Activated naive CD8-positive, alpha-beta T cell treated with anti-CD3 and anti-CD28 coated beads, Interleukin-2, amount 50 U/mL, for 24 hours (primary cell): ENCODE measurements around the gene UBASH3A.
"Not testable (repeated sequence)": the region's sequence is repeated elsewhere in the genome, so short reads cannot be mapped to it uniquely, and the experiment has no call there.

Experiments used
- ATAC-seq: fragments of 150-1000 bp; cut with Tn5 transposase; one replicate; pipeline ENCODE4 v1.10.0; 2021
- DNase-seq: peaks from one replicate; pipeline ENCODE4 v3.0.0; 2021
- H3K27ac Mint-ChIP-seq: one replicate; pipeline ENCODE4 v1.8.0; 2021; ENCODE audit warnings: mild to moderate bottlenecking, mixed read lengths
- H3K27me3 Mint-ChIP-seq: one replicate; pipeline ENCODE4 v1.8.0; 2021; ENCODE audit warnings: mixed read lengths
- H3K36me3 Mint-ChIP-seq: one replicate; pipeline ENCODE4 v1.8.0; 2021; ENCODE audit warnings: low read depth, mixed read lengths
- H3K4me1 Mint-ChIP-seq: one replicate; pipeline ENCODE4 v1.8.0; 2021; ENCODE audit warnings: mixed read lengths
- H3K4me3 Mint-ChIP-seq: one replicate; pipeline ENCODE4 v1.8.0; 2021; ENCODE audit warnings: mild to moderate bottlenecking, moderate library complexity, mixed read lengths
- H3K9me3 Mint-ChIP-seq: one replicate; pipeline ENCODE4 v1.8.0; 2021; ENCODE audit warnings: mixed read lengths

UBASH3A gene

DNA sequence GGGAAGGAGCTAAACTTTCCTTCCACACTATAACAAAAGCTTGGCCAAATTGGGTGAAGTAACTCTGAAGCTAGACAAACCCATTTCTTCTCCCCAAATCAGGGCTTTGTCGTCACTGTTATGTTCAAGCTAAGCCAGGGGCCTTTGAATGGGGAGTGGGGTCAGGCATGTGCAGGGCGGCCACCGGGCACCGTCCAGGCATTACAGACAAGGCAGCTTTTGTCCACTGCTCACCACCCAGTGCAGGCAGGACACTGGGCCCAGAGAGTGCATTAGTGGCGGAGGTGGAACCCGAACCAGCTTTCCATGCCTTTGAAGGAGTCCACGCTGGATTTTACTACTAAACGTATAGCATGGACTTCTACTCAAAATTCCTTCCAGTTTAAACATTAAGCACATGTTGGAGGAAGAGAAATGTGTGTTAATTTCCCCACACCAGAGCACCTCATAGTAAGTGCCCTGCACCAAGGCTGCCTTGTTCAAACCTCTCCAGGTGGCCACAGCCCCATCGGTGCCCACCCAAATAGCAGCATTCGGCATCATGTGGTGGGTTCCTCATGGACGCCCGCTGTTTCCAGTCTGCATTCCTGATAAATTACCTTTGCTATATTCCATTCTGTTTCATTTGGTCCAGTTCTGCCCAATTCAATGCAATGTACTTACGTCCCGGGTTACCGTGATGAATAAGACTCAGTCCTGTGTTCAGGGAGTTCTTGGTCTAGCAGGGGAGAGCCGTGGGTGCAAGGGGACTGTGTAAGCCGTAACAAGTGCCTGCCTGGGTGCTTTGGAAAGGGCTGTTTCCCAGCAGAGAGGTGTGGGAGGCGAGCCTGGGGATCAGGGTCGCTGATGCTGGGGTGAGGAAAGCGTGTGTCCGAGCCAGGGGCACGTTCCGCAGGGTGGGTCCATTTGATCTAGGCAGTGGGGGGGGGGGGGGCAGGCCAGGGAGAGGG lies 1.6 kb downstream of the UBASH3A start:
- ATAC-seq (peak; percentile 44), DNase-seq (no peak)
- Mint-ChIP-seq H3K27me3 (no peaks in the 10 kb centered on the region), H3K4me3 (peak overlapping the region; percentile 98), H3K27ac (peak overlapping the region; percentile 97), H3K9me3 (peaks cover 10% of the 10 kb centered on the region), H3K4me1 (peaks cover 68% of the 10 kb centered on the region), H3K36me3 (peaks cover 63% of the 10 kb centered on the region)

DNA sequence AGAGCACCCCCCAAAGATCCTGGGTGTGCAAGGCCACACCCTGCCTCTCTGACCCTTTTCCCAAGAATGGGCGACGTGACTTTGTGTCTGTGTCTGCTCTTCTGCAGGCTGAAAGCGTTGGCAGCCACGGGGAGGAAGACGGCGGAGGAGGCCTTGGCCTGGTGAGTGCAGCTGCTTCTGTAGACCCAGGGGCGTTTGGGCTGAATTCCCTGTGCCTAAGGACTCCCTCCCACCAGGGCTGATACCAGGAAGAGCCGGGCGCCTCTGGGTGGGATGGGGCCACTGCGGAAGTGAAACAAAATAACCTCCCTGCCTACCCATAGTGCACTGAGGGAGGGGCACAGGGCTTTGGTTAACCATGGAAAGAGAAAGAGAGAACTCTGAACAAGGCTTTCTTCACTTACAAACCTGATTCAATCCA lies 2.5 kb downstream of the UBASH3A start:
- H3K9me3 Mint-ChIP-seq: peaks cover 10% of the 10 kb centered on the region
- peaks cover 60% of the 10 kb centered on the region for H3K4me1 Mint-ChIP-seq
- H3K27ac Mint-ChIP-seq: peak overlapping the region; percentile 97
- no peaks in the 10 kb centered on the region for H3K27me3 Mint-ChIP-seq
- DNase-seq: peak; percentile 72
- peak; percentile 70 for ATAC-seq
- H3K4me3 Mint-ChIP-seq: peak overlapping the region; percentile 98
- peaks cover 60% of the 10 kb centered on the region for H3K36me3 Mint-ChIP-seq

GRCh38 chr21:42406866-42407265 lies 3.2 kb downstream of the UBASH3A start:
- peaks cover 54% of the 10 kb centered on the region for H3K4me1 Mint-ChIP-seq
- peak overlapping the region; percentile 97 for H3K27ac Mint-ChIP-seq
- peaks cover 56% of the 10 kb centered on the region for H3K36me3 Mint-ChIP-seq
- peaks cover 4% of the 10 kb centered on the region for H3K9me3 Mint-ChIP-seq
- no peak for DNase-seq
- H3K4me3 Mint-ChIP-seq: peak overlapping the region; percentile 98
- no peaks in the 10 kb centered on the region for H3K27me3 Mint-ChIP-seq
- no peak for ATAC-seq

DNA sequence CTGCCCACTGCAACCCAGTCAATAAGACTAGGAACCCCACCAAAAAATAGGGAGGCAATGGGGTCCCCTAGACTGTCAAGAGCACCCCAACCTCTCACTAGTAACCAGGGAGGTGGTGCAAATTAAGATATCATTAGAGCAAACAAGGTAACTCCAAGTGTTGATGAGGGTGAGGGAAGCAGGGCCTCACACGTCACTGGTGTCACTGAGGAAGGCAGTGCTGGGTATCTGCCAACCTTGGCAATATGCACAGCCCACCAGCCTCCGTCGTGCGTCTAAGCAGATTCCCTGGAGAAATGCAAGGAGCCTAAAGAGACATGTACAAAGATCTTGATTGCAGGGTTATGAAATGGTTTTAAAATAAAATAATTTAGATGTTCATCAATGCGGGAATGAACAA lies 3.8 kb downstream of the UBASH3A start:
- Mint-ChIP-seq H3K4me1 (peaks cover 49% of the 10 kb centered on the region), H3K27me3 (no peaks in the 10 kb centered on the region), H3K9me3 (no peaks in the 10 kb centered on the region), H3K4me3 (peak overlapping the region; percentile 98), H3K27ac (peak overlapping the region; percentile 97), H3K36me3 (peaks cover 53% of the 10 kb centered on the region)
- no peak for DNase-seq
- no peak for ATAC-seq

DNA sequence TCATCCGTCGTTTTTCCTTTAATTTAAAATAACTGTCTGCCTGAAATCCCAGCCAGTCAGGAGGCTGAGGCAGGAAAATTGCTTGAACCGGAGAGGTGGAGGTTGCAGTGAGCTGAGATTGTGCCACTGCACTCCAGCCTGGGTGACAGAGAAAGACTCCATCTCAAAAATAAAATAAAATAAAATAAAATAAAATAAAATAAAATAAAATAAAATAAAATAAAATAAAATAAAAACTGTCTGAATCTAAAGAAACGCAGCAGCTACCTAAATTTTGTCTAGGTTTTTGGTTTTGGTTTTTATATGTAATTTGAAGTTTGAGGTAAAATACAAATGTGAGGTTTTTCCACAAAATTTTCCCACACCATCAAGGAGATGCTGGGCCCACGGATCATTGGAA lies 5.0 kb downstream of the UBASH3A start:
- not testable (repeated sequence) for H3K9me3 Mint-ChIP-seq, H3K4me3 Mint-ChIP-seq, H3K27me3 Mint-ChIP-seq, ATAC-seq, DNase-seq, H3K27ac Mint-ChIP-seq
- H3K4me1 Mint-ChIP-seq: peaks cover 40% of the 10 kb centered on the region
- peaks cover 57% of the 10 kb centered on the region for H3K36me3 Mint-ChIP-seq

DNA sequence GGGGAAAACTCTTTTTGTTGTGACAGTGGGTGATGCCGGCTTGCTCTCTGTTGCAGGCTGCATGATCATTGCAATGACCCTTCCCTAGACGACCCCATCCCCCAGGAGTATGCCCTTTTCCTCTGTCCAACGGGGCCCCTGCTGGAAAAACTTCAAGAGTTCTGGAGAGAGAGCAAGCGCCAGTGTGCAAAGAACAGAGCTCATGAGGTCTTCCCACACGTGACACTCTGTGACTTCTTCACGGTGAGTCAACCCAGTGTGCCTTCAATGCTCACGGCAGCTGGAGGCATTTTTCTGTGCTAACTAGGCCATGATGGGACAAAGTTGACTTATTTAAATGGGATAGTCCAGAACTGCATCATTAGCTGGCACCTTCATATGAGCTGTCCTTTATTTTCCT lies 5.7 kb downstream of the UBASH3A start:
- Mint-ChIP-seq H3K4me1 (peaks cover 40% of the 10 kb centered on the region), H3K27me3 (no peaks in the 10 kb centered on the region), H3K4me3 (no peak overlapping the region), H3K27ac (peak overlapping the region; percentile 67), H3K9me3 (no peaks in the 10 kb centered on the region), H3K36me3 (peaks cover 58% of the 10 kb centered on the region)
- DNase-seq (no peak), ATAC-seq (no peak)

- Mint-ChIP-seq H3K27ac (no peak overlapping the region), H3K4me3 (no peak overlapping the region), H3K27me3 (no peaks in the 10 kb centered on the region), H3K36me3 (peaks cover 49% of the 10 kb centered on the region), H3K4me1 (peaks cover 36% of the 10 kb centered on the region), H3K9me3 (no peaks in the 10 kb centered on the region)
- DNase-seq: no peak
- no peak for ATAC-seq
Measured at GRCh38 chr21:42411197-42411869, 7.6 kb downstream of the UBASH3A start.

GRCh38 chr21:42411891-42412635 lies 8.4 kb downstream of the UBASH3A start:
- H3K9me3 Mint-ChIP-seq: no peaks in the 10 kb centered on the region
- no peak overlapping the region for H3K4me3 Mint-ChIP-seq
- ATAC-seq: no peak
- DNase-seq: no peak
- H3K4me1 Mint-ChIP-seq: peaks cover 29% of the 10 kb centered on the region
- peak overlapping the region; percentile 97 for H3K27ac Mint-ChIP-seq
- no peaks in the 10 kb centered on the region for H3K27me3 Mint-ChIP-seq
- peaks cover 50% of the 10 kb centered on the region for H3K36me3 Mint-ChIP-seq

- no peak for DNase-seq
- Mint-ChIP-seq H3K36me3 (peaks cover 54% of the 10 kb centered on the region), H3K27ac (peak overlapping the region; percentile 97), H3K4me3 (no peak overlapping the region), H3K4me1 (peaks cover 24% of the 10 kb centered on the region), H3K27me3 (no peaks in the 10 kb centered on the region), H3K9me3 (peaks cover 2% of the 10 kb centered on the region)
- ATAC-seq: no peak
Measured at GRCh38 chr21:42412636-42412933, 8.9 kb downstream of the UBASH3A start.

GRCh38 chr21:42413093-42413492 lies 9.4 kb downstream of the UBASH3A start:
- no peaks in the 10 kb centered on the region for H3K27me3 Mint-ChIP-seq
- DNase-seq (no peak), ATAC-seq (no peak)
- peaks cover 55% of the 10 kb centered on the region for H3K36me3 Mint-ChIP-seq
- no peak overlapping the region for H3K4me3 Mint-ChIP-seq
- peak overlapping the region; percentile 97 for H3K27ac Mint-ChIP-seq
- H3K4me1 Mint-ChIP-seq: peaks cover 19% of the 10 kb centered on the region
- peaks cover 4% of the 10 kb centered on the region for H3K9me3 Mint-ChIP-seq

- H3K9me3 Mint-ChIP-seq: peaks cover 4% of the 10 kb centered on the region
- no peaks in the 10 kb centered on the region for H3K27me3 Mint-ChIP-seq
- H3K27ac Mint-ChIP-seq: peak overlapping the region; percentile 97
- H3K4me1 Mint-ChIP-seq: peaks cover 18% of the 10 kb centered on the region
- peak; percentile 62 for DNase-seq
- H3K4me3 Mint-ChIP-seq: peak overlapping the region; percentile 54
- peaks cover 58% of the 10 kb centered on the region for H3K36me3 Mint-ChIP-seq
- ATAC-seq: peak; percentile 12
Measured at GRCh38 chr21:42413500-42413899, 9.8 kb downstream of the UBASH3A start.

- ATAC-seq: no peak
- H3K4me1 Mint-ChIP-seq: peaks cover 20% of the 10 kb centered on the region
- no peaks in the 10 kb centered on the region for H3K27me3 Mint-ChIP-seq
- H3K36me3 Mint-ChIP-seq: peaks cover 62% of the 10 kb centered on the region
- peak overlapping the region; percentile 54 for H3K4me3 Mint-ChIP-seq
- DNase-seq: no peak
- H3K9me3 Mint-ChIP-seq: peaks cover 4% of the 10 kb centered on the region
- H3K27ac Mint-ChIP-seq: peak overlapping the region; percentile 97
Measured at GRCh38 chr21:42414066-42414465, 10.4 kb downstream of the UBASH3A start.

- Mint-ChIP-seq H3K4me3 (peak overlapping the region; percentile 54), H3K9me3 (peaks cover 9% of the 10 kb centered on the region), H3K27ac (peak overlapping the region; percentile 97), H3K36me3 (peaks cover 62% of the 10 kb centered on the region), H3K4me1 (peaks cover 20% of the 10 kb centered on the region), H3K27me3 (no peaks in the 10 kb centered on the region)
- ATAC-seq (no peak), DNase-seq (no peak)
Measured at GRCh38 chr21:42414553-42414927, 10.8 kb downstream of the UBASH3A start.

- Mint-ChIP-seq H3K9me3 (peaks cover 14% of the 10 kb centered on the region), H3K36me3 (peaks cover 63% of the 10 kb centered on the region), H3K27me3 (no peaks in the 10 kb centered on the region), H3K4me3 (peak overlapping the region; percentile 54), H3K4me1 (peaks cover 20% of the 10 kb centered on the region), H3K27ac (peak overlapping the region; percentile 97)
- peak; percentile 93 for DNase-seq
- ATAC-seq: peak; percentile 85
Measured at GRCh38 chr21:42414928-42415769, 11.4 kb downstream of the UBASH3A start.
